Measurements from ENCODE around the gene RNF208.

DNA sequence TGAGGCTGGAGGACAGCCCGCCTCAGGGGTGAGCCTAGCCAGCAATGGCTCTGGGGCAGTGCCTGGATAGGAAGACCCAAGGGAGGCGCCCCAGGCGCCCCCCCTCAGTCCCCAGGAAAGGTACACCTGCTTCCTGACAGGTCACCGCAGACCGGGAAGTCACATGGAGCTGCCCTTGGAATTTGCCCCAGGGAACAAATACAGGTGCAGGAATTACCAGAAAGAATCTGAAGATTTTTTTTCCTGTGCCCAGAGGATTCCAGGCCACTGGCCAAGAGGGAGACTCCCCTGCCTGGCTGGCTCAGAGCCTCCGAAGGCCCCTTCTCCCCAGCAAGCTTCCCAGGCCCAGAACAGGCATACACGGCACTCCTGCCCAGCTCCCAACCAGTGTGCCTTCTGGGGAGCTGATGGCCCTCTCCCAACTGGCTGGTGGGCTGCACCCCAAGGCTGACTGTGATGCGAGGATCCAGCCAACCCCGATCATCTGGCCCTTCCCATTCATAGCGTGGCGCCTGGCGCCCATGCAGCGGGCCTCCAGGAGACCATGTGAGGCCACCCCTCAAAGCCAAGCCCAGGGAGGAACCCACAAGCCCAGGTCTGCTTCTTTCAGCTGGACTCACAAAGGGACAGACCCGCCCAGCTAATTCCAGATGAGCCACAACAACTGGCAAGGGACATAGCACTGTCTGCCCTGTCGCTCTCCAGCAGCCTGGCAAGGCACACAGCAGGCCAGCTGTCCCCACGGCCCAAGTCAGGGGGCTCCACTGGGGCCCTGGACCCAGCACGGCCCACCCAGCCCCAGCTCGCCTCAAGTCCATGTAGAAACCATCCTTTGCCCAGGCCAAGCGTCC is 23.8 kb downstream of the RNF208 start:
- TF ChIP-seq, protein P1, sequence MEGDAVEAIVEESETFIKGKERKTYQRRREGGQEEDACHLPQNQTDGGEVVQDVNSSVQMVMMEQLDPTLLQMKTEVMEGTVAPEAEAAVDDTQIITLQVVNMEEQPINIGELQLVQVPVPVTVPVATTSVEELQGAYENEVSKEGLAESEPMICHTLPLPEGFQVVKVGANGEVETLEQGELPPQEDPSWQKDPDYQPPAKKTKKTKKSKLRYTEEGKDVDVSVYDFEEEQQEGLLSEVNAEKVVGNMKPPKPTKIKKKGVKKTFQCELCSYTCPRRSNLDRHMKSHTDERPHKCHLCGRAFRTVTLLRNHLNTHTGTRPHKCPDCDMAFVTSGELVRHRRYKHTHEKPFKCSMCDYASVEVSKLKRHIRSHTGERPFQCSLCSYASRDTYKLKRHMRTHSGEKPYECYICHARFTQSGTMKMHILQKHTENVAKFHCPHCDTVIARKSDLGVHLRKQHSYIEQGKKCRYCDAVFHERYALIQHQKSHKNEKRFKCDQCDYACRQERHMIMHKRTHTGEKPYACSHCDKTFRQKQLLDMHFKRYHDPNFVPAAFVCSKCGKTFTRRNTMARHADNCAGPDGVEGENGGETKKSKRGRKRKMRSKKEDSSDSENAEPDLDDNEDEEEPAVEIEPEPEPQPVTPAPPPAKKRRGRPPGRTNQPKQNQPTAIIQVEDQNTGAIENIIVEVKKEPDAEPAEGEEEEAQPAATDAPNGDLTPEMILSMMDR (IDR thresholded peaks at IDR 0.05; ENCODE audit: extremely low read depth in 1 of 2, insufficient read depth in 1 of 2, low read depth in 1 of 2, low read length in 2 of 2) = no peak
- TF ChIP-seq POLR2A (IDR thresholded peaks at IDR 0.05; ENCODE audit: low read depth, low read length) (no peak), POLR2AphosphoS5 (IDR thresholded peaks at IDR 0.05; ENCODE audit: insufficient read depth, low read depth, low read length) (no peak), EZH2 (IDR thresholded peaks at IDR 0.05; ENCODE audit: borderline replicate concordance, low read depth, low read length, severe bottlenecking) (no peak)
- TF ChIP-seq, protein P2, sequence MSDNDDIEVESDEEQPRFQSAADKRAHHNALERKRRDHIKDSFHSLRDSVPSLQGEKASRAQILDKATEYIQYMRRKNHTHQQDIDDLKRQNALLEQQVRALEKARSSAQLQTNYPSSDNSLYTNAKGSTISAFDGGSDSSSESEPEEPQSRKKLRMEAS (IDR thresholded peaks at IDR 0.05; ENCODE audit: insufficient read depth, insufficient read length) = no peak

Measured in endothelial cell of umbilical vein (primary cell).